Left cardiac atrium (tissue), 4 donors: ENCODE results near the gene FOXO3B. TPM values are rescaled to one million over a fixed set of nuclear protein-coding genes. Genes with fewer than 3 reads are reported as not detected.
A peak's percentile ranks its signal among the peaks of the same experiment; 100 is the strongest.
"Not testable (repeated sequence)": the region's sequence is repeated elsewhere in the genome, so short reads cannot be mapped to it uniquely, and the experiment has no call there.

Experiments
- ATAC-seq, 2 donors: fragments of 200-7000 bp; cut with Tn5 transposase; one replicate each; pipeline ENCODE4 v1.9.1; 2020; ENCODE audit warnings: mild to moderate bottlenecking in 2 of 2, moderate library complexity in 2 of 2
- DNase-seq: peaks from one replicate; pipeline ENCODE4 v3.0.0-alpha.2; 2020
- intact Hi-C, 2 donors: fragments of 100-400 bp; cut with DNase I; formaldehyde crosslinking; loops; one replicate each; pipeline versions ENCODE4 v1.14.1 to v1.15.1; 2022 to 2023
- total RNA-seq, 2 donors: library from RNA; stranded (reverse); fragmentation: NEBNext Ultra II Directional; extraction: Animal tissue kit (Norgen Biotek cat#: 25700); gene quantifications; one replicate each; pipeline ENCODE4 v1.2.1, GENCODE V29; 2021
- donor health status: DM: no; HTN: yes; CAD: no.
- donor health status: DM: no; HTN: yes; CAD: no; lungs with severe emphysema.
- donor health status: DM: yes; HTN: yes; CAD: no.
- donor health status: Dilated cardiomyopathy.

The FOXO3B gene
- total RNA-seq, 2 donors from 2014 or later = 1.1 to 1.9 TPM

- ATAC-seq, DNase-seq, intact Hi-C loops: not testable (repeated sequence)
Observed at GRCh38 chr17:18667535-18667934, 14.6 kb downstream of the FOXO3B start.

DNA sequence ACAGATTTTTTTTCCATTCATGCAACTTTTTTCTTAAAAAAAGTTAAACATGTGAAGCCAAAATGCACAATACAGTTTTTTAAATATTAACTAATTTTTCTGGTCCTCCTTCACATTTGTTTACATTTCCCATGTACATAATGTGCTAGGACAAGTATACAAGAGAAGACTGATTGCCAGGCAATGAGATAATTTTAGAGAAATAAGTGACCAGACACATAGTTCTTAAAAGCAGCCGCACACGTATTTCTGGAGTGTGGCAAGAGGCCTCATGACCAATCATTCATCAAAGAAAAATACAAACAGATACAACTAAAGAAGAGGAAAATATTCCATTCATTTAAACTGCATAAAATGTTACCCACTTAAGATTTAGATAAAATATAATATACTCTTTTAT, 15.8 kb downstream of the FOXO3B start:
- intact Hi-C loops, ATAC-seq: not testable (repeated sequence)

DNA sequence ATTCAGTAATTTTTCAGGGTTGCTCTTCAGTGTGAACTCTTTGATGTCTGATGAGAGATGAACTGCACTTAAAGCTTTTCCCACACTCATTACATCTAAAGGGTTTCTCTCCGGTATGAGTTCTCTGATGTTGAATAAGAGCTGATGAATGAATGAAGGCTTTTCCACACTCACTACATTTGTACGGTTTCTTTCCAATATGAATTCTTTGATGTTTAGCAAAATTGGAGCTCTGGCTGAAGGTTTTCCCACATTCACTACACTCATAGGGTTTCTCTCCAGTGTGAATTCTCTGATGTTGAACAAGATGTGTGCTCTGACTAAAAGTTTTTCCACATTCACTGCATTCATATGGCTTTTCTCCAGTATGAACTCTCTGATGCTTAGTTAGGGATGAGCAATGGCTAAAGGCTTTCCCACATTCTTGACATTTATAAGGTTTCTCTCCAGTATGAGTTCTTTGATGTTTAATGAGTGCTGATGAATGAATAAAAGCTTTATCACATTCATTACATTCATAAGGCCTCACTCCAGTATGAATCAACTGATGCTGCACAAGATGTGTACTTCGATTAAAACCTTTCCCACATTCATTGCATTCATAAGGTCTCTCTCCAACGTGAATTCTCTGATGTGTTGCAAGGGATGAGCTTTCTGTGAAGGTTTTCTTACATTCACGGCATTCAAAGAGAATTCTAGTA, 20.0 kb downstream of the FOXO3B start:
- intact Hi-C loops, ATAC-seq, DNase-seq: not testable (repeated sequence)

More for the DNA sequence above, 15.8 kb downstream of the FOXO3B start:
- not testable (repeated sequence) for DNase-seq

DNA sequence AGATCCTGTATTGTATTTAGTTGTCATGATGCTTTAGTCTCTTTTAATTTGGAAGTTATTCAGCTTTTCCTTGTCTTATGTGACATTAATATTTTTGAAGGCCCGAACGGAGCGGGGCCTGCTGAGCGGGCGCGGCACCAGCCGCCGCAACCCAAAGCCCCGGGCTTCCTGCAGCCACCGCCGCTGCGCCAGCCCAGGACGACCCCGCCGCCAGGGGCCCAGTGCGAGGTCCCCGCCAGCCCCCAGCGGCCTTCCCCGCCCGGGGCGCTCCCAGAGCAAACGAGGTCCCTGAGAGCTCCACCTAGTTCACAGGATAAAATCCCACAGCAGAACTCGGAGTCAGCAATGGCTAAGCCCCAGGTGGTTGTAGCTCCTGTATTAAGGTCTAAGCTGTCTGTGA, 32.0 kb downstream of the FOXO3B start:
- ATAC-seq, intact Hi-C loops, DNase-seq: not testable (repeated sequence)

GRCh38 chr17:18644291-18644690, 37.8 kb downstream of the FOXO3B start, which contains the start of gene TBC1D28:
TBC1D28 (minus strand) TSS chr17:18644391; CDS start chr17:18641352, 3,039 bp downstream.
- intact Hi-C loops, DNase-seq, ATAC-seq: not testable (repeated sequence)

DNA sequence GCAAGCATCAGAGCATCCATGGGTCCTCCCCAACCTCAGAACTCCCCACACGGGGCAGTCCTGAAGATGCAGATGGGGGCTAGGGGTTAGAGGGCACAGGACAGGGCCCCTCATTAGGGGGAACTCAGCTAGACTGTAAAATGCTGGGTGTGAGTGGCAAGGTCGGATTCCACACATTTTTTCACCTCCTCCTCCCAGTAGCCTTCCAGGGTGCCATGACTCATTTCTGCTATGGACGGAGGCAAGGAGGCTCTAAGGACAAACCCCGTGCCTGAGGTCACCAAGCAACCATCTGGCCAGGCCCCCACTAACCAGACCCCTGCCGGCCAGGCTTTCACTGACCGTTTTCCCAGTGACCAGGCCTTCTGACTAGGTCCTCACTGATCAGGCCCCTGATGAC, 39.0 kb downstream of the FOXO3B start:
- intact Hi-C loops, ATAC-seq, DNase-seq: not testable (repeated sequence)

- DNase-seq, intact Hi-C loops, ATAC-seq: not testable (repeated sequence)
Observed at GRCh38 chr17:18638357-18638756, 43.8 kb downstream of the FOXO3B start.

DNA sequence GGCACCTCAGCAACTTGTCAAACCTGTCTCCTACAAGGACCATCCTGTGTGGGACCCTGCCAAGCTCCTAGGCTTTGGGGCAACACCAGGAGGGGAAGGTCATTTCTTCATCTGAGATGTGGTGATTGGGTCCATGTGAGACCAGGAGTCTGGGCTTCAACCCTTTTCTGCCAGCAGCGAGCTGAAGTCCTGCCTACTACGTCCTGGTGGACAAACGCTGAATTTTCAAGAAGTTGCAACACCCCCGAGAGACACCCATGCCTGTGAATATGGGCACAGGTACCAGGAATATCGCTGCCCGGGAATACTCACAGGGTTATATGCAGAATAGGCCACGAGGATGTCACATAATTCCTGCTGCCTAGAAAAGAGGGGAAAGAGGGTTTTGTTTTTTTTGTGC, 45.9 kb downstream of the FOXO3B start:
- ATAC-seq, intact Hi-C loops, DNase-seq: not testable (repeated sequence)

DNA sequence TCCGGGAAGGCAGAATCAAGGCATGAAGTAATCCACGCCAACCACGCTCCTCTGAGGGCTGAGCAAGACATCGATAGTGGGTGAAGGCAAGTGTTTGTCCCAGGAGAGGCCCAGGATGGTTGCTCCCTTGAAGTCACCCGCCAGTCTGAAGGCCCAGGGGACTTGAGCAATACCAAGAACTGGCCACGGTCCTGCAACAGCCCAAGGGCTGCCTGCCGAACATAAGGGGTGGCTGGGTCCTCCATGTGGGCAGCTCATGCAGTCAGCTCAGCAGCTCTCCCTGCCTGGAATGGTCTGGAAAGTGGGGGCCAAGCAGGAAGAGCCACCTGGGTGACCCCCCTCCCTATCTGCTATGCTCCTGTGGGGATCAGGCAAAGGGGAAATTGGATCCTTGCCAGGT, 46.3 kb downstream of the FOXO3B start:
- intact Hi-C loops, DNase-seq: not testable (repeated sequence)
- peak in 1 of 2 donors; percentile 52 for ATAC-seq

DNA sequence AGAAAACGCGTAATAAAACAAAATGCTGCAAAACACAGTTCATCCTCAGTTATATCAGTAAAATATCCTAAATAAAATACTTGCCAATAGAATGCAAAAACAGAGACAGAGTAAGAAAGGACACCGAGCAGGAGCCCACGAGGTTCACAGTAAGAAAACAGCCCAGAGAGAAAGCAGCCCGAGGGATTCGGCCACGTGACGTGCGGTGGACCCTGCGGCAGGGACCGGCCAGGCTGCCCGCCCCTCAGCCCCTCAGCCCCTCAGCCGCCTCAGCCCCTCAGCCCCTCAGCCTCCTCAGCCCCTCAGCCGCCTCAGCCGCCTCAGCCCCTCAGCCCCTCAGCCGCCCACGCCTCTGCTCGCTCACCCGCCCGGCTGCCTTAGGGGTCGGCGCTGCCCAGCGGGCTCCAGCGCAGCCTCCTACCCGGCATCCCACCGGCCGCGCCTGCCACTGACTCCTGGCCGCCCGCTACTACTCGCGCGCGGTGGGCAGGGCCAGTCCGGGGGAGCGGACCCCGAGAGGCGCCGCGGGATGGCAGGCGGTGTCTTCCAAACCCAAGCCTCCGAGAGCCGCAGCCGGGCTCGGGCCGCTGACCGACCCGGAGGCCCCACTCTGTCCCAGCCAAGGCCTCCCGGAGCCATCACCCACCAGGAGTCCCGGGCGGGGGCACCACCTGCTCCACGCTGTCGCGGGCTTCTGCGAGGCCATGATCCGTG, 47.4 kb downstream of the FOXO3B start:
- intact Hi-C loops, DNase-seq: not testable (repeated sequence)
- peak; percentile 24 to 65 for ATAC-seq

Other genes with a start within 250 kb of the FOXO3B start
- not detected for gene LGALS9C, start 205.5 kb downstream of the FOXO3B start, total RNA-seq
- not detected for gene TBC1D28, start 37.9 kb downstream of the FOXO3B start, total RNA-seq
- gene FBXW10, start 61.7 kb upstream of the FOXO3B start, total RNA-seq = under 1 TPM in 1 of 2 donors, not detected in 1; 0.08 TPM
- 10 to 100 TPM; 28.5 to 38.9 TPM for gene TVP23B, start 98.9 kb upstream of the FOXO3B start, total RNA-seq
- 10 to 100 TPM; 21.3 to 26.7 TPM for gene PRPSAP2, start 175.8 kb upstream of the FOXO3B start, total RNA-seq